ENCODE results near the gene PLIN5.

PLIN5 gene

GRCh38 chr19:4521170-4521887 is 13.7 kb downstream of the PLIN5 start:
- DNase-seq: no peak

GRCh38 chr19:4519521-4520277 is 15.3 kb downstream of the PLIN5 start:
- no peak for DNase-seq

- DNase-seq: no peak
Measured at GRCh38 chr19:4519172-4519496, 15.9 kb downstream of the PLIN5 start.

- no peak for DNase-seq
Measured at GRCh38 chr19:4518345-4519171, 16.5 kb downstream of the PLIN5 start, which contains the start of gene PLIN4. Gene PLIN4 (minus strand): TSS chr19:4518486. CDS start chr19:4518272, 214 bp downstream.

GRCh38 chr19:4517451-4518057 is 17.5 kb downstream of the PLIN5 start:
- no peak for DNase-seq

- DNase-seq: no peak
Measured at GRCh38 chr19:4516939-4517300, 18.1 kb downstream of the PLIN5 start.

- no peak for DNase-seq
Measured at GRCh38 chr19:4516199-4516938, 18.7 kb downstream of the PLIN5 start.

- no peak for DNase-seq
Measured at GRCh38 chr19:4515732-4516131, 19.3 kb downstream of the PLIN5 start.

GRCh38 chr19:4513248-4513647 is 21.8 kb downstream of the PLIN5 start:
- DNase-seq: no peak

- DNase-seq: no peak
Measured at GRCh38 chr19:4512070-4512469, 23.0 kb downstream of the PLIN5 start.

- DNase-seq: no peak
Measured at GRCh38 chr19:4511300-4512054, 23.5 kb downstream of the PLIN5 start.

- DNase-seq: no peak
Measured at GRCh38 chr19:4510435-4511255, 24.4 kb downstream of the PLIN5 start.

GRCh38 chr19:4508698-4509097 is 26.3 kb downstream of the PLIN5 start:
- DNase-seq: no peak

- no peak for DNase-seq
Measured at GRCh38 chr19:4507804-4508203, 27.2 kb downstream of the PLIN5 start.

GRCh38 chr19:4507150-4507452 is 27.9 kb downstream of the PLIN5 start:
- no peak for DNase-seq

- no peak for DNase-seq
Measured at GRCh38 chr19:4506449-4507149, 28.4 kb downstream of the PLIN5 start.

GRCh38 chr19:4505570-4506448 is 29.2 kb downstream of the PLIN5 start:
- DNase-seq: no peak

GRCh38 chr19:4504891-4505569 is 30.0 kb downstream of the PLIN5 start:
- no peak for DNase-seq

GRCh38 chr19:4504297-4504701 is 30.7 kb downstream of the PLIN5 start:
- no peak for DNase-seq
